RKO (cell line): ENCODE data around the gene ESYT2.
"Not testable (repeated sequence)": the region's sequence is repeated elsewhere in the genome, so short reads cannot be mapped to it uniquely, and the experiment has no call there.

Source experiments
- DNase-seq: peaks from one replicate; pipeline ENCODE4 v3.0.0-alpha.2; 2016; ENCODE audit warnings: low spot score

ESYT2 gene

DNA sequence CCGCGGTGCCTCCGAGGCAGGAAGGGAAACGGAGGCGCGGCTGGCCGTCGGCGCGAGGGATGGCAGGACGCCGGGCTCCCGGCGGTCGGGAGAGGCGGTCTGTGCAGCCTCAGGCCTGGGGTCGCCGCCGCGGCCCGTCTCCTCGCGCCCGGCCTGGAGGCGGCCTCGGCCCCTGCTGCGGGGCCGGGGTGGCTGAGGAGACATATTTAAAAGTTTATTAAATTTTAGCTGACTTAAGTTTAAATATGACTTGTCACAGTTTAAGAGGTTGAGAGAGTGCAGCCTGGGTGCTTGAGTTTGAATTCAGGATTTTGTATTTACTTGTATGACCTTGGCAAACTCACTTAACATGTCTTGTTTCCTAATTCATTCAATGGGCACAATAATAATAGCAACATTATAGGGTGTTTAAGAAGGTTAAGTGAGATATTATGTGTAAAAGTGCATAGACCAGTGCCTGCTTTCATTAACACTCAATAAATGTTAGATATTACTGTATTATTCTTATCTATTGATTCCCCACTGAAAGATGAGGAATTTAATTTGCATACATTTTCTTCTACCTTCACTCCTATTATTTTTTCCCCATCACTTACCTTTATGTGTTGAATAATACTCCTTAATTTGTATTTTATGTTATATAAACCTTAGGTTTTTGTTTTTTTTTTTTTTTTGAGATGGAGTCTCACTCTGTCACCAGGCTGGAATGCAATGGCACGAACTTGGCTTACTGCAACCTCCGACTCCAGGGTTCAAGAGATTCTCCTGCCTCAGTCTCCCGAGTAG, 27.8 kb upstream of the ESYT2 start:
- no peak for DNase-seq

DNA sequence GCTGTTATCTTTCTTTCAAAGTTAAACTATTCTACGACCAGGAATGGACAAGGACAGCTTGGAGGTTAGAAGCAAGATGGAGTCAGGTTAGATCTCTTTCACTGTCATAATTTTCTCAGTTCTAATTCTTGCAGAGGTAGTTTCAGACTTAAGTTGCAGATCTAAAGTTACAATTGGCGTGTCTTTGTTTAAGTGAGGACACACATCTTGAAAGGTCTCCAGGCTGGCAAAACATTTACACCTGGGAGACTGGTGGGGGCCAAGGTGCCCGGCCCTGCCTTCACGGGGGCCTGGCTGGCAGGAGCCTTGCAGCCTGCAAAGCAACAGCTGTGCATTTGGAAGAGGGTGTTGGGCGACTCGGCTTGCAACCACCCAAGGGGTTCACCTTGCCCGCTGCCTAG, 25.4 kb upstream of the ESYT2 start:
- DNase-seq: no peak

DNA sequence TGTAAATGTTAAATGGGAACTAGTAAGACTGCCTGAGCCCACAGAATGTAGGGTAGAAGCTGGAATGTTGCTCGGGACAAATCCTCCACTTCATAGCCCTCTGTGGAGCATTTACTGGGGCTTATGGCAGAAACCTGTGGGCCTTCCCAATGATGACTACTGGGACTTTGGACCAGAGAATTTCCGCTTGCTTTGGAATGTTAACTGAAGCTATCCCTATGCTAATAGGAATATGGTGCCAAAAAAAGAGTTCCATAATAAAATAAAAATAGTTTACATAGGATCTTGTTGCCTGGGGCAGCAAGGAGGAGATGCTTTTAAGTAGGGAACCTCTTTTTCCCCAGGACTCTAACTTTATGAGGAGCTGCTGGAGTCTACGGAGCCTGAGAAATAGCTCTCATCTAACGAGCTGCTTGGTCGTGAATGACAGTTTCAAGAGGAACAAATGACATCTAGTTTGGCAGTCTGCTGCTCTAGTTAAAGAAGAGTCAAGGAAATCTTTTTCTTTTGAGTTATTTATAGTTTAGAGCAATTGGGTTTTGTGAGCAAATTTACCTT, 21.3 kb upstream of the ESYT2 start:
- no peak for DNase-seq

DNA sequence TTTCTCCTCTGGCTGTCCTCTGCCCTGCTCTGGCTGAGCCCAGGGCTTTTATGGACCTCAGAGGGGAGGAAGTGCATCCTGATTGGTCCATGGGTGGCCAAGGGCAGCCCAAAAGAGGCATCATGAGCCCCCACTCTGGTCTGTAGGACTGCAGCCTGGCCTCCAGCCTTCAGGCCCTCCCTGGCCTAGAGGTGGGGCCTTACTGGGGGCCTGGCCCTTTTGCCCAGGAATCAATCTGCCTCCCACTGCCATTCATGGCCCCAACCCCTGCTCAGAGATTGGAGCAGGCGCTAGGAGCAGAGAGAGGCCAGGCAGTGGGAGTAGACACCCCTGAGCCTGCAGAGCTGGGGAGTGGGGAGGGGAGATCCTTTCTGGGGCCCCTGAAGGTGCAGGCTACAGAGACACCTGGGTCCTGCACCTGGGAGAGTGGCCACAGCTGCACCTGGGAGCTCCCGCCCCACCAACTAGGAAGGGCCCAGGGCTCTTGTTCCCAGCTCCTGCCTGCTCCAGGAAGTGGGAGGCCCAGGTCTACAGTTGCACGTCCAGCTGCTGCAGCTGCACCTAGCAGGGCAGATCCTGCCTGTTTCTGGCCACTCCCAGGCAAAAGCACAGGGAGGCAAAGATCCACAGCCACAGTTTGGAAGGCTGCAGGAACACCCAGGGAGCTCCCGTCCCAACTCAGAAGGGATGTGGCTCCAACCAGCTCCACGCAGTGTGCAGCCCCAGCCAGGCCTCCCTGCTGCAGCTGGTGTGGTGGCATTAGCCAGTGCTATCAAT, 20.6 kb upstream of the ESYT2 start:
- DNase-seq: no peak

DNA sequence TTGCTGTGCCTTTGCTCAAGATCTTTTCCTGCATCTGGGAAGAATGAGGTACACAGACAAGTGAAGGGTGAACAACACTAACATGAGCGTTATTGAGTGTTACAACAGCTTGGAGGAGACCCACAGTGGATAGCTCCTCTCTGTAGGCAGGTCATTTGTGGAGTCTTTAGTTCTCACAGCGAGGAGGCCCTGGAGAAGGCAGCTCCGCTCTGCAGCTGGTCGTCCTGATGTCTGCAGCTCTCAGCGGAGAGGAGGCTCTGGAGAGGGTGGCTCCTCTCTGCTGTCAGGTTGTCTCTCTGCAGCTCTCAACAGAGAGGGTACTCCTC, 20.1 kb upstream of the ESYT2 start:
- DNase-seq: no peak

DNA sequence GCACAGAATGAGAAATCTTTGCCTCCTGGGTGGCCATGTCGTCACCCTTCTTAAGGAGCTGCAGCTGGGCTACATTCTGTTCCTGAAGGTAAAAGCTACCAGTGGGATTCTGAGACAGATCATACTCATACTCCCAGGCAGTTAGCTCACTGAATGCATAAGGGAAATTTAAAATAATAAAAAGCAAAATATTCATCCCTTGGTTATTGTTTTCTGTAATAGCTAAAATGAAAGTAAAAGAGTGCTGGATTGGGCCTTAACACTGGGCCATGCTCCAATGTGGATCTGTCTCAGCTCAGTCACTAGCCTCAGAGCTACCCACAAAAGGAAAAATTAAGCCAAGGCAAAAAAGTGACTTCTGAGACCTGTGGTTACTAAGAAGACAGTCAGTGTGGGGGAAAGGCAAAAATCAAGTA, 18.1 kb upstream of the ESYT2 start:
- no peak for DNase-seq

DNA sequence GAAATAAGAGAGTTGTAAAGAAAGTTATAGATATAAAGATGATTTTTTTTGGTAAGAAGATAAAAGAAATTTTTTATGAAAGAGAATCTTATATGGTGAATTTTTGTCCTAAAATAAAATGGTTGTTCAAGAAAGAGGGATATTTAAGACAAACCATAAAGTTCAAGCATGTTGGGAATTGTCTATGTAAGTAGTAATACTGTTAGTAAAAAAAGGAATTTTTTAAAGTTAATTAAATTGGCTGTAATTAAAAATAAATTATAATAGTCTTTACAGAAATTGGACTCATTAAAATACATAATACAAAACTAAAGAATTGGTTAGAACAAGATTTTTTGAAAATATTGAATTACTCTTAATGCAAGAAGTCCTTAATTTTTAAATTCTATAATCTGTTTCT, 17.0 kb upstream of the ESYT2 start:
- no peak for DNase-seq

DNA sequence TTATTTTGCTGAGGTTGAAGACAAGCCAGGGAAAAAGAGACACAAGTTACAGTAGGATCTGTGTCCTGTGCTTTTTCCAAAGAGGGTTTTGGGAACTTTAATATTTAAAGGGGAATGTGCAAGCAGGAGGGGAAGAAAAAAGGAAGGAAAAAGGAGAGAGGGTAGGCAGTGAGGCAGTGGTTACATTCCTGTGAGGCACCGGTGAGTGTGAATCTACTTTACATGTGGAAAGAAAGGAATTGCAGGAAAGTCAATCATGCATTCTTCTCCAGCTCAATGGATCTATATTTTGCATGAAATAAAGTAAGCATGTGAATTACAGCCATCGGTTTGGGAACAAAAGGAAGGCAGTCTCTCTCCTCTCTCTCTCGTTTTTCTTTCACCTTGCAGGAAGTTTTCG, 14.5 kb upstream of the ESYT2 start:
- DNase-seq: no peak

DNA sequence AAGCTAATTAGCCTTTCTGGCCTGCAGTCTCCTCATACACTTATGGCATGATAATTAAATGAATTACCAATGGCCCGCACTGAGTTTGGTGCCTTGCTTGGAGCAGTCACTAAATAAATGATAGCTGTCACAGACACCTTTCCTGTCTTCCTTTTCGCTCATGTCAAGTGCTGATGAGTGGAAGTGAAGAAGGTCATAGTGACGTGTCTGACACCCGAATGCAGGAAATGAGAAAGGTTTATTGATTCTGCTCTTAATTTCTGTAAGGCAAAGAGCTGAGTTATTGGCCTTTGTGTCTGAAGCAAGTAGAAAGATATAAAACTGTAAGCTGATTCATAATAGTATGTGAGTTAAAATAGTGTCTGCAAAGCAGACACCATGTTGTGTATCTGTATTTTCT, 13.2 kb upstream of the ESYT2 start:
- DNase-seq: no peak

DNA sequence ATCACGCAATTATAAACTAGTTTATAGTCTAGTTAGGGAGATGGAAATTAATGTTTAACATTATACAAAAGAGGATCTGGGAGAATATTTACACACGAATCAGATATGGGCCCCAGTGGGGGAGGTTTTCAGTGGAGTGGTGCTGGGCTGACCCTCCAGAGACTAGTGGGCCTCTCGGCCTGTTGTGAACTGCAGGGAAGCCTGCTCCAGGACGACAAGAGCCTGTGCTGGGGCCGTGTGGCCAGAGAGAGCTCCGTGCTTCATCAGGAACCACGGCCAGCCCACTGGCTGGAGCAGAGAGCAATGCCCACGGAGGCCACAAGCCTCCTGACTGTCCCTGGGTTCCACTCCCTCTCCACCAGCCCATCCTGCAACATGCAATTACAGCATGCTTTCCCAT, 11.3 kb upstream of the ESYT2 start:
- DNase-seq: no peak

DNA sequence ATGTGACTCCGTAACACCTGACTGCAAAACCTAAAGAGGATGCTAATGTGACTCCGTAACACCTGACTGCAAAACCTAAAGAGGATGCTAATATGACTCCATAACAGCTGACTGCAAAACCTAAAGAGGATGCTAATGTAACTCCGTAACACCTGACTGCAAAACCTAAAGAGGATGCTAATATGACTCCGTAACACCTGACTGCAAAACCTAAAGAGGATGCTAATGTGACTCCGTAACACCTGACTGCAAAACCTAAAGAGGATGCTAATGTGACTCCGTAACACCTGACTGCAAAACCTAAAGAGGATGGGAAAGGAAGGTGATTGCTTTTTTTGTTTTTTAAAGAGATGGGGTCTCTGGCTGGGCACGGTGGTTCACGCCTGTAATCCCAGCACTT, 9.9 kb upstream of the ESYT2 start:
- DNase-seq: not testable (repeated sequence)

DNA sequence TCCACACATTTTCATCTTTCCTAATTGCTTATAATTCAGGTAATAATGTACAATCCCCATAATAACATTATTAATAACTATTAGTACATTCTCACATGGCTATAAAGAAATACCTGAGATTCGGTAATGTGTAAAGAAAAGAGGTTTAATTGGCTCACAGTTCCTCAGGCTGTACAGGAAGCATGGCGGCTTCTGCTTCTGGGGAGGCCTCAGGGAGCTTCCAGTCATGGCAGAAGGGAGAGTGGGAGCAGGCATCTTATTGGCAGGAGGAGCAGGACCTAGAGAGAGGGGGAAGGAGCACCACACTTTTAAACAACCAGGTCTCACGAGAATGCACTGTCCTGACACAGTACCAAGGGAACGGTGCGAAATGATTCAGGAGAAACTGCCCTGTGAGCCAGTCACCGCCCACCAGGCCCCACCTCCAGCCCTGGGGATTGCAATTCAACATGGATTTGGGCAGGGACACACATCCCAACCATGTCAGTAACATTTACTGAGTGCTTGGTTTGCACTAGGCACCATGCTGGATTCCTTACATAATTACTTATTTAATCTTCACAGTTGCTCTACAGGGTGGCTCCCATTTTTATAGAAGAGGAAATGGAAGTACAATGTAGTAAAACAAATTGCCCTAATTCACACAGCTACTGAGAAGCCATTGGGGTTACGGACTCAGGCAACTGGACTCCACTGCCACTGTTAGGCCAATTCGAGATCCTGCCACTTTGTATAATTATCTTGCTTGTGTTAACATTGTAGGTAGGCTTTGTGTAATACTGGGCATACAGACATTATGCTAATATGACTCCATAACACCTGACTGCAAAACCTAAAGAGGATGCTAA, 8.7 kb upstream of the ESYT2 start:
- DNase-seq: no peak

DNA sequence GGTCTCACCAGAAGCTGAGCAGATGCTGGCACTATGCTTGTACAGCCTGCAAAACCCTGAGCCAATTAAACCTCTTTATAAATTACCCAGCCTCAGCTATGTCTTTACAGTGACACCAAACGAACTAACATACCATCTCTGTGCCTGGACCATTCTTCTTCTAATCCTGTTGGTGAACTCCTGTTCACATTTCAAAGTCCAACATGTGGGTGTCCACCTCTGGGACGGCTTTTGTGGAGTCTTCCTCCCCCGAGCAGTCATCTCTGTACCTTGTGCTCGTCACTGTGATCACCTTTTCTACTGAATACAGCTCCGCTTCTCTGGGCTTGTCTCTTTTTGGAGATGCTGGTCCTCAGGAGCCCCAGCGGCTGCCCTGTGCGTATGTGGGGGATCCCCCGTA, 7.4 kb upstream of the ESYT2 start:
- no peak for DNase-seq

DNA sequence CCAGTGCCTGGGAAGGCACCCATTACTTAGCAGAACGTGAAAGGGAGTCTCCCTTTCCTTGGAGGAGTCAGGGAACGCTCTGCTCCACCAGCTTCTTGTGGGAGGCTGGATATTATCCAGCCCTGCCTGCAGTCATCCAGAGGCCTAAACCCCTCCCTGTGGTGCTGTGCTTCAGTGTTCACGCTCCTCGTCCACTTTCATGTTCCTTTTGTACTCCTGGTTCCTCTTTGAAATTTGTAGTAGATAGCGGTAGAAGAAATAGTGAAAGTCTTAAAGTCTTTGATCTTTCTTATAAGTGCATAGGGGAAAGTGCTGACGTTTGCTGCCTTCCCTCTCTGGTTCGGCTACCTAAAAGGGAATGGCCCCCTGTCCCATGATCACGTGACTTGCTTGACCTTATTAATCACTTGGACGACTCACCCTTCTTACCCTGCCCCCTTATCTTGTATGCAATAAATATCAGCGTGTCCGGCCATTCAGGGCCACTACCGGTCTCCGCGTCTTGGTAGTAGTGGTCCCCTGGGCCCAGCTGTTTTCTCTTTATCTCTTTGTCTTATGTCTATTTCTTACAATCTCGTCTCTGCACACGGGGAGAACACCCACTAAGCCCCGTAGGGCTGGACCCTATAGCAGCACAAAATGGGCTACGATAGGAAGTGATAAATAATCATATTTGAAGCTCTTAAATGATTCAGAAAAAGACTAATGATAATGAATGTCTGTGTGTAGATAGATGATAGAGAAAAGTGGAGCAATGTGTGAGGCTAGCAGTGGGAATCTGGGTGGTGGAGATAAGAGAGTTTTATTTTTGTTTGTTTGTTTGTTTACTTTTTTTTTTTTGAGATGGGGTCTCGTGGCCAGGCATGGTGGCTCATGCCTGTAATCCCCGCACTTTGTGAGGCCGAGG, 5.8 kb upstream of the ESYT2 start:
- no peak for DNase-seq

DNA sequence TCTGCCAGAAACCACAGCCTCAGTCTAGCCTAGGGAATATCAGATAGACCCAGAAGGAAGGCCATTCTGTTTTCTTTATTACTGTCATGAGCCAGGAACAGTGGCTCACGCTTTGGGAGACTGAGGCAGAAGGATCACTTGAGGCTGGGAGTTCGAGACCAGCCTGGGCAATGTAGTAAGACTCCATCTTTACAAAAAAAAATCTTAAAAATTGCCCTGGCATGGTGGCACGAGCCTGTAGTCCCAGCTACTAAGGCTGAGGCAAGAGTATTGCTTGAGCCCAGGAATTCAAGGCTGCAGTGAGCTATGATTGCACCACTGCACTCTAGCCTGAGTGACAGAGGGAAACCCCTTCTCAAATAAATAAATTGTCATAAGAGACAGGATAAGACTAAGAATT, 3.7 kb upstream of the ESYT2 start:
- no peak for DNase-seq

DNA sequence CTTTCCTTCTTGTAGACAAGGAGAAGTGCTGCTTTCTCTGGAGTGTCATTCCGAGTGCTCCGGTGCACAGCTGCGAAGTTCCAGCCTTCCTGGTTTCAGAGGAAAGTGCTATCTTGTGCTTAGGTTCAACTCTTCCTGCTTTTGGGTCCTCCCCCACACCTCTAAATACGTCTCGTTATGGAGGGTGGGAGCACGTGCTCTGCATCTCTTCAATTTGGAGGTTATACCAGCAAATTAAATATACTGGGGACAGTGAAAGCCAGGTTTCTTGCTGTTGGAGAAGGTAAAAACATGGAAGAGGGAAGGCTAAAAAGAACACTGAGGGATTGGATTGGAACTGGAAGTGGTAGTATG, 2.4 kb upstream of the ESYT2 start:
- DNase-seq: no peak

DNA sequence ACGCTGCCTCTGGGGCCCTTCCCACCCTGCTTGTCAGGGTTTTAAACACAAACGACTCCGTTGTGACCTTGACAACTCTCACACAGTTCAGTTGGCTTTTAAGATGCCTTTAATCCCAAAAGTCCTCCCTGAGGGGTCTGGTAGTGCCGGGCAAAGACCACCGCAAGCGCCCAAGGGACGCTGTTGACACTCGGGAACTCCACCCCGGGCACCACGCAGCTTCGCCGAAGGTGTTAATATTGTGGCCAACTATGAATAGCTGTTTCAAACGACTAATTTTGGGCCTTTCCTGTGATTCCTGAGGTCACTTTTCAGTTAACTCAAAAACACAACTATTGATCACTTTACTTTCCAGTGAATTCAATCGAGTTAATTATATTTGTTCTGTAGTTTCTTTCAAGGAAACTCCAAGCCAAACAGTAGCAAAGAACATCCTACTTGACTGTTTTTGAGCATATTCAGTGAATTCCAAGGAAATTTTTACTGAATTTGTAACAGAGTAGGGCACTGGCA, 958 bp upstream of the ESYT2 start:
- no peak for DNase-seq

DNA sequence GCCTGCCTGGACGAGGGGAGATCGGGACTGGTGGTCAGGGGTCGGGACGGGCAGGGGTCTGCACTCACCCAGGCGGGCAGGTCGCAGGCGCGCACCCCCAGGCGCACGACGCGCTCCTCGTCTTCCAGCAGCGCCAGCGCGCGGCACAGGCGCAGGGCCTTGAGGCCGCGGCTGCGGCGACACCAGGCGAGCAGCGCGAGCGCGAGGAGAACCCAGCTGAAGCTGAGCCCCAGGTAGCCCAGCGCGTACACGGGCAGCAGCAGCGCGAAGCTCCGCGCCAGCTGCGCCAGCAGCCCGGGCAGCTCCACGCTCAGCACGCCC, 328 bp downstream of the ESYT2 start:
- DNase-seq: peak; percentile 86

DNA sequence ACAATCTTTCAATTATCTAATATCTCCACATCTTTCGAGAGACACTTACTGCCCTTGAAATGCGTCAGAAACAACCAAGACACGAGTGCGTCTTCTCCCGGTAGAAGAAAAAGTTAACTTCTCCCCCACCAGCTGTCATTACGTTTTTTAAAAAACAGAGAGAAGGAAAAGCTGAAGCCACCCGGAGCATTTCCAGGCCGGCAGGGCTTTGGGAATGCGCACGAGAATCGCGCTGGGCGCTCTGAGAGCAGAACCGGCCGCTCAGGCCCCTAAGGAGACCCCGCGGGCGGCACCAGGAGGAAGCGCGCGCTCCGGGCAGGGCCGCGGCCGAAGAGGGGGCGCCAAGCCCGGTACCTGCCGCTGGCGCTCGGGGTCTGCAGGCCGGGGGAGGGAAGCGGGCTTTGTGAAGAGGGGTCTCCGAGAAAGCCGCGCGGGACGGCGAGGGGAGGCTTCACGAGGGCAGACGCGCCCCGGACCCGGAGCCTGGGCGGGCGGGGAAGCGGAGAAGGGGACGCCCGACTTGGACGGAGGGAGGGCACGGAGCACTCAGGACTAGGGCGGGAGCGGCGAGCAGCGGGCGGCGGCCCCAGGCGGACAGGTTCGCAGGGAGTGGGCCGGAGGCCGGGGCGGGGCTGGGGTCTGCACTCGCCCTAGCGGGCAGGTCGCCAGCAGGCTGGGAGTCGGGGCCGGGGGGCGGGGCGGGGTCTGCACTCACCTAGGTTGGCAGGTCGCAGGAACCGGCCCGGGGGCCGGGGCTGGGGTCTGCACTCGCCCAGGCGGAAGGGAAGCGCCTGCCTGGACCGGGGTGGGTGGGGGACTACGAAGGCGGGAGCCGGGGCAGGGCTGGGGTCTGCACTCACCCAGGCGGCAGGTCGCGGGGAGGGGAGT, 932 bp downstream of the ESYT2 start:
- peak; percentile 37 for DNase-seq

DNA sequence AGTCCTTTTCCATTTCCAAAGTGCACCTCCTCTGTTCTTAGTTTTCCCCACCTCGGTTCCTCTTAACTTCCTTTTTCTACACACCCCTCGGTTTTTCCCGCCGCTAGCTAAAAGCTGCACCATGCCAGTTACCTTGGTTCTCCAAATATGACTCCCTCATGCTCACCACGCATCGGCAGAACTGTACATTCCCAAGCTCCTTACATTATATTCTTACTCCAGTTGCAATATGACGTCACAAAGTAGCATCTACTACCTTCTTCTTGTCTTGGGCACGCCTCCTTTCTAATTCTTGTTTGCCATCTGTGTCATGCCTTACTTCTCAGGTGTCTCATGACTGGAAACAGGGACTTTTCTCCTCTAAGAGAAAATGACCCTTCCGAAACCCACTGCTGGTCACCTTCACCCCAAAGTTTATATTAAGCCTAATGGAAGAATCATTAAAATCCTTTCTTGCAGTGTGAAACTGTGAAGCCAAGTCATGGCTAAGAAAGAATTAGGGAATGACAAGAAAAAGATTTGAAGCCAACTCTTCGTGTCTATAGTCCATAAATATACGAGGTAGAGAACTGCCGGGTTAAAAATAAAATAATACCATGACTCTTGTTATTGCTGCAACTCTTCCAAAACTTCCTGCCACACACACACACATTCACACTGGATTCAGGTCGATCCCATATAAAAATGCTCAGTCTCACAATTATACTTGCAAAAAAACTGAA, 1.7 kb downstream of the ESYT2 start:
- no peak for DNase-seq
